ENCODE data around the gene PRM2. TPM values are rescaled to one million over a fixed set of nuclear protein-coding genes. Genes with fewer than 3 reads are reported as not detected.

PRM2 gene
- total and polyA plus RNA-seq, 2 experiments from 2014 or later: not detected

DNA sequence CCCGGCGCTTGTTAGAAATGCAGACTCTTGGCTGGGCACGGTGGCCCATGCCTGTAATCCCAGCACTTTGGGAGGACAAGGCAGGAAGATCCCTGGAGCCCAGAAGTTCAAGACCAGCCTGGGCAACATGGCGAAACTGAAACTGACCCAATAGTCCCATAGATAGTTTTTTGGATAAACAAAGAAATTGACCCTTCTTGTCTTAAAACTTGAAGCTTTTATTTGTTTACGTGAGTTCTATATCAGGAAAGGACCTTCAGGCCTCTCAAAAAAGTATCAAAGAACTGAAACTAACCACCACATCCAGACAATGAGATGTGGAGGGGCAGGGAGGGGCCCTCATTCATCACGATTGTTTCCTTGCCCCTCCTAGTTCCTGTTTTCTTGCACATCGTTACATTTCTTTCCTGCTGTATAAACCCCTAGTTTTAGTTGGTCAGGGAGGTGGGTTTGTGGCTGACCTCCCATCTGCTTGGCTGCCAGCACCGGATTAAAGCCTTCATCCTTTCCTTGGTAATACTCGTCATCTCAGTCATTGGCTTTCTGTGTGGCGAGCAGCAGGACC is 34.8 kb upstream of the PRM2 start (continued):
- TF ChIP-seq, protein P1, sequence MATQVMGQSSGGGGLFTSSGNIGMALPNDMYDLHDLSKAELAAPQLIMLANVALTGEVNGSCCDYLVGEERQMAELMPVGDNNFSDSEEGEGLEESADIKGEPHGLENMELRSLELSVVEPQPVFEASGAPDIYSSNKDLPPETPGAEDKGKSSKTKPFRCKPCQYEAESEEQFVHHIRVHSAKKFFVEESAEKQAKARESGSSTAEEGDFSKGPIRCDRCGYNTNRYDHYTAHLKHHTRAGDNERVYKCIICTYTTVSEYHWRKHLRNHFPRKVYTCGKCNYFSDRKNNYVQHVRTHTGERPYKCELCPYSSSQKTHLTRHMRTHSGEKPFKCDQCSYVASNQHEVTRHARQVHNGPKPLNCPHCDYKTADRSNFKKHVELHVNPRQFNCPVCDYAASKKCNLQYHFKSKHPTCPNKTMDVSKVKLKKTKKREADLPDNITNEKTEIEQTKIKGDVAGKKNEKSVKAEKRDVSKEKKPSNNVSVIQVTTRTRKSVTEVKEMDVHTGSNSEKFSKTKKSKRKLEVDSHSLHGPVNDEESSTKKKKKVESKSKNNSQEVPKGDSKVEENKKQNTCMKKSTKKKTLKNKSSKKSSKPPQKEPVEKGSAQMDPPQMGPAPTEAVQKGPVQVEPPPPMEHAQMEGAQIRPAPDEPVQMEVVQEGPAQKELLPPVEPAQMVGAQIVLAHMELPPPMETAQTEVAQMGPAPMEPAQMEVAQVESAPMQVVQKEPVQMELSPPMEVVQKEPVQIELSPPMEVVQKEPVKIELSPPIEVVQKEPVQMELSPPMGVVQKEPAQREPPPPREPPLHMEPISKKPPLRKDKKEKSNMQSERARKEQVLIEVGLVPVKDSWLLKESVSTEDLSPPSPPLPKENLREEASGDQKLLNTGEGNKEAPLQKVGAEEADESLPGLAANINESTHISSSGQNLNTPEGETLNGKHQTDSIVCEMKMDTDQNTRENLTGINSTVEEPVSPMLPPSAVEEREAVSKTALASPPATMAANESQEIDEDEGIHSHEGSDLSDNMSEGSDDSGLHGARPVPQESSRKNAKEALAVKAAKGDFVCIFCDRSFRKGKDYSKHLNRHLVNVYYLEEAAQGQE (IDR thresholded peaks at IDR 0.05; ENCODE audit: unreplicated experiment): no peak

DNA sequence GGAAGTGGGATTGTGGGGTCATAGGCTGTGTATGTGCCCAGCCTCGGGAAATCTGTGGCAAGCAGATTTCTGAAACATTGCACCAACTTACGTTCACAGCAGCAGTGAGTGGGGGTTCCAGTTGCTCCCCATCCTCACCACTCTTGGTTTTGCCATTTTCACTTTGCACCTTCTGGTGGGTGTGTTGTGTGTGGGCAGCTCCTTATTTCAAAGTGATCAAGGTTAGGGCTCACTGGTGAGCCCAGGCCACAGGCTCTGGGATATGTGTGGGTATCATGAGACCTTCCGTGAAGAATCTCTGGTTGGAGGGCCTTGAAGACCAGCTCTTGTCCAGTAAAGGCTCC is 34.3 kb upstream of the PRM2 start:
- no peak overlapping the region for H2AFZ ChIP-seq
- Mint-ChIP-seq H3K27me3 (ENCODE audit: insufficient read depth, low read depth, poor library complexity) (peaks cover 12% of the 10 kb centered on the region), H3K36me3 (ENCODE audit: low read depth) (no peaks in the 10 kb centered on the region; the same call in 2 of the 3 replicates), H3K4me3 (no peak overlapping the region), H3K9me3 (0 out of 3 replicates have a peak, but pooled peaks cover 2% of the 10 kb centered on the region), H3K4me1 (peaks cover 40% of the 10 kb centered on the region), H3K27ac (no peak overlapping the region)
- H3K79me2 ChIP-seq (replicated peaks; ENCODE audit: insufficient read depth): no peaks in the 10 kb centered on the region
- H3K9me2 ChIP-seq (ENCODE audit: insufficient read depth): no peaks in the 10 kb centered on the region; the same call in 1 of the 2 replicates
- H3K4me1 ChIP-seq (ENCODE audit: insufficient read depth): peaks cover 36% of the 10 kb centered on the region
- no peaks in the 10 kb centered on the region for H4K20me1 ChIP-seq (replicated peaks; ENCODE audit: insufficient read depth)
- no peak overlapping the region for H3K4me3 ChIP-seq
- ATAC-seq (no peak), DNase-seq (ENCODE audit: low spot score) (no peak)
- no peaks in the 10 kb centered on the region; the same call in 1 of the 2 replicates for H3K36me3 ChIP-seq (ENCODE audit: insufficient read depth)
- H3K27me3 ChIP-seq (ENCODE audit: insufficient read depth): no peaks in the 10 kb centered on the region
- peaks cover 30% of the 10 kb centered on the region for H3F3A ChIP-seq (replicated peaks; ENCODE audit: low read depth)
- H3K4me2 ChIP-seq: no peak overlapping the region
- H3K27ac ChIP-seq (ENCODE audit: low read depth): no peak overlapping the region
- TF ChIP-seq, protein P2, sequence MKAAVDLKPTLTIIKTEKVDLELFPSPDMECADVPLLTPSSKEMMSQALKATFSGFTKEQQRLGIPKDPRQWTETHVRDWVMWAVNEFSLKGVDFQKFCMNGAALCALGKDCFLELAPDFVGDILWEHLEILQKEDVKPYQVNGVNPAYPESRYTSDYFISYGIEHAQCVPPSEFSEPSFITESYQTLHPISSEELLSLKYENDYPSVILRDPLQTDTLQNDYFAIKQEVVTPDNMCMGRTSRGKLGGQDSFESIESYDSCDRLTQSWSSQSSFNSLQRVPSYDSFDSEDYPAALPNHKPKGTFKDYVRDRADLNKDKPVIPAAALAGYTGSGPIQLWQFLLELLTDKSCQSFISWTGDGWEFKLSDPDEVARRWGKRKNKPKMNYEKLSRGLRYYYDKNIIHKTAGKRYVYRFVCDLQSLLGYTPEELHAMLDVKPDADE (IDR thresholded peaks at IDR 0.05): no peak
- TF ChIP-seq, protein P3, sequence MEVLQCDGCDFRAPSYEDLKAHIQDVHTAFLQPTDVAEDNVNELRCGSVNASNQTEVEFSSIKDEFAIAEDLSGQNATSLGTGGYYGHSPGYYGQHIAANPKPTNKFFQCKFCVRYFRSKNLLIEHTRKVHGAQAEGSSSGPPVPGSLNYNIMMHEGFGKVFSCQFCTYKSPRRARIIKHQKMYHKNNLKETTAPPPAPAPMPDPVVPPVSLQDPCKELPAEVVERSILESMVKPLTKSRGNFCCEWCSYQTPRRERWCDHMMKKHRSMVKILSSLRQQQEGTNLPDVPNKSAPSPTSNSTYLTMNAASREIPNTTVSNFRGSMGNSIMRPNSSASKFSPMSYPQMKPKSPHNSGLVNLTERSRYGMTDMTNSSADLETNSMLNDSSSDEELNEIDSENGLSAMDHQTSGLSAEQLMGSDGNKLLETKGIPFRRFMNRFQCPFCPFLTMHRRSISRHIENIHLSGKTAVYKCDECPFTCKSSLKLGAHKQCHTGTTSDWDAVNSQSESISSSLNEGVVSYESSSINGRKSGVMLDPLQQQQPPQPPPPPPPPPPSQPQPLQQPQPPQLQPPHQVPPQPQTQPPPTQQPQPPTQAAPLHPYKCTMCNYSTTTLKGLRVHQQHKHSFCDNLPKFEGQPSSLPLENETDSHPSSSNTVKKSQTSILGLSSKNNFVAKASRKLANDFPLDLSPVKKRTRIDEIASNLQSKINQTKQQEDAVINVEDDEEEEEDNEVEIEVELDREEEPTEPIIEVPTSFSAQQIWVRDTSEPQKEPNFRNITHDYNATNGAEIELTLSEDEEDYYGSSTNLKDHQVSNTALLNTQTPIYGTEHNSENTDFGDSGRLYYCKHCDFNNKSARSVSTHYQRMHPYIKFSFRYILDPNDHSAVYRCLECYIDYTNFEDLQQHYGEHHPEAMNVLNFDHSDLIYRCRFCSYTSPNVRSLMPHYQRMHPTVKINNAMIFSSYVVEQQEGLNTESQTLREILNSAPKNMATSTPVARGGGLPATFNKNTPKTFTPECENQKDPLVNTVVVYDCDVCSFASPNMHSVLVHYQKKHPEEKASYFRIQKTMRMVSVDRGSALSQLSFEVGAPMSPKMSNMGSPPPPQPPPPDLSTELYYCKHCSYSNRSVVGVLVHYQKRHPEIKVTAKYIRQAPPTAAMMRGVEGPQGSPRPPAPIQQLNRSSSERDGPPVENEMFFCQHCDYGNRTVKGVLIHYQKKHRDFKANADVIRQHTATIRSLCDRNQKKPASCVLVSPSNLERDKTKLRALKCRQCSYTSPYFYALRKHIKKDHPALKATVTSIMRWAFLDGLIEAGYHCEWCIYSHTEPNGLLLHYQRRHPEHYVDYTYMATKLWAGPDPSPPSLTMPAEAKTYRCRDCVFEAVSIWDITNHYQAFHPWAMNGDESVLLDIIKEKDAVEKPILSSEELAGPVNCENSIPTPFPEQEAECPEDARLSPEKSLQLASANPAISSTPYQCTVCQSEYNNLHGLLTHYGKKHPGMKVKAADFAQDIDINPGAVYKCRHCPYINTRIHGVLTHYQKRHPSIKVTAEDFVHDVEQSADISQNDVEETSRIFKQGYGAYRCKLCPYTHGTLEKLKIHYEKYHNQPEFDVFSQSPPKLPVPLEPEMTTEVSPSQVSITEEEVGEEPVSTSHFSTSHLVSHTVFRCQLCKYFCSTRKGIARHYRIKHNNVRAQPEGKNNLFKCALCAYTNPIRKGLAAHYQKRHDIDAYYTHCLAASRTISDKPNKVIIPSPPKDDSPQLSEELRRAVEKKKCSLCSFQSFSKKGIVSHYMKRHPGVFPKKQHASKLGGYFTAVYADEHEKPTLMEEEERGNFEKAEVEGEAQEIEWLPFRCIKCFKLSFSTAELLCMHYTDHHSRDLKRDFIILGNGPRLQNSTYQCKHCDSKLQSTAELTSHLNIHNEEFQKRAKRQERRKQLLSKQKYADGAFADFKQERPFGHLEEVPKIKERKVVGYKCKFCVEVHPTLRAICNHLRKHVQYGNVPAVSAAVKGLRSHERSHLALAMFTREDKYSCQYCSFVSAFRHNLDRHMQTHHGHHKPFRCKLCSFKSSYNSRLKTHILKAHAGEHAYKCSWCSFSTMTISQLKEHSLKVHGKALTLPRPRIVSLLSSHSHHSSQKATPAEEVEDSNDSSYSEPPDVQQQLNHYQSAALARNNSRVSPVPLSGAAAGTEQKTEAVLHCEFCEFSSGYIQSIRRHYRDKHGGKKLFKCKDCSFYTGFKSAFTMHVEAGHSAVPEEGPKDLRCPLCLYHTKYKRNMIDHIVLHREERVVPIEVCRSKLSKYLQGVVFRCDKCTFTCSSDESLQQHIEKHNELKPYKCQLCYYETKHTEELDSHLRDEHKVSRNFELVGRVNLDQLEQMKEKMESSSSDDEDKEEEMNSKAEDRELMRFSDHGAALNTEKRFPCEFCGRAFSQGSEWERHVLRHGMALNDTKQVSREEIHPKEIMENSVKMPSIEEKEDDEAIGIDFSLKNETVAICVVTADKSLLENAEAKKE (CRISPR knock-in tag; IDR thresholded peaks at IDR 0.05): no peak
- TF ChIP-seq STAT1 (IDR thresholded peaks at IDR 0.05; ENCODE audit: unreplicated experiment) (no peak), CREB1 (CRISPR knock-in tag; IDR thresholded peaks at IDR 0.05; ENCODE audit: low read depth) (no peak), EZH2 (IDR thresholded peaks at IDR 0.05; ENCODE audit: low read depth, unreplicated experiment) (no peak), JUNB (IDR thresholded peaks at IDR 0.05; ENCODE audit: unreplicated experiment) (no peak), ZNF114 (CRISPR knock-in tag; IDR thresholded peaks at IDR 0.05) (no peak), ZNF331 (CRISPR knock-in tag; IDR thresholded peaks at IDR 0.05; ENCODE audit: low read depth) (no peak), NANOG (IDR thresholded peaks at IDR 0.05; ENCODE audit: borderline replicate concordance) (no peak), EZH2phosphoT487 (IDR thresholded peaks at IDR 0.05; ENCODE audit: unreplicated experiment) (no peak)
- TF ChIP-seq, protein P1 (IDR thresholded peaks at IDR 0.05; ENCODE audit: unreplicated experiment): no peak
